Mucosa of descending colon (tissue), 3 donors: ENCODE measurements around the gene LAMA5. TPM values are rescaled to one million over a fixed set of nuclear protein-coding genes. Genes with fewer than 3 reads are reported as not detected.
"Not testable (repeated sequence)": the region's sequence is repeated elsewhere in the genome, so short reads cannot be mapped to it uniquely, and the experiment has no call there.

Source experiments
- ATAC-seq: fragments of 200-7000 bp; cut with Tn5 transposase; one replicate; pipeline ENCODE4 v1.9.1; 2020; ENCODE audit warnings: mild to moderate bottlenecking, moderate library complexity
- DNase-seq, 3 donors: peaks; one replicate each; pipeline ENCODE4 v3.0.0-alpha.2; 2020
- H3K36me3 ChIP-seq: fragments of 200-600 bp; one replicate; pipeline ENCODE4 v1.8.0; 2021; ENCODE audit warnings: low read depth, mild to moderate bottlenecking
- H3K4me1 ChIP-seq: fragments of 200-600 bp; one replicate; pipeline ENCODE4 v1.8.0; 2021; ENCODE audit warnings: low read depth, mild to moderate bottlenecking
- H3K4me3 ChIP-seq: fragments of 200-600 bp; one replicate; pipeline ENCODE4 v1.8.0; 2021; ENCODE audit warnings: mild to moderate bottlenecking
- H3K9me3 ChIP-seq: fragments of 200-600 bp; one replicate; pipeline ENCODE4 v1.8.0; 2021; ENCODE audit warnings: mild to moderate bottlenecking
- CTCF ChIP-seq: fragments of 200-600 bp; IDR thresholded peaks from one replicate; pipeline ENCODE4 v1.8.0; 2022; ENCODE audit warnings: antibody characterized with exemption, mild to moderate bottlenecking
- intact Hi-C, 2 donors: fragments of 100-400 bp; cut with DNase I in 1 of 2; cut with micrococcal nuclease in 1 of 2; formaldehyde crosslinking; loops; one replicate each; pipeline versions ENCODE4 v1.11.0 to v1.11.1; 2022; cut with DNase I, micrococcal nuclease
- total RNA-seq, 3 donors: library from RNA; stranded (reverse); fragmentation: NEBNext Ultra II Directional in 2 of 3; extraction: Animal tissue kit (Norgen Biotek cat#: 25700) in 2 of 3; gene quantifications; one replicate each; pipeline versions ENCODE4 v1.2.1 to v1.2.4, GENCODE V29; 2021 to 2023
- donor health status: DM: no; HTN: no; CAD: no; lungs with moderate emphysema.
- donor health status: DM: no; HTN: no; CAD: no.
- donor health status: DM: no; HTN: yes; CAD: no.

LAMA5 gene
- total RNA-seq, 3 donors from 2014 or later: 21.8 to 335 (median 40.7) TPM

- Histone ChIP-seq H3K4me3 (no peak overlapping the region), H3K4me1 (peaks cover 3% of the 10 kb centered on the region), H3K9me3 (no peaks in the 10 kb centered on the region), H3K36me3 (no peaks in the 10 kb centered on the region)
- intact Hi-C loops: no loop called here
- DNase-seq (no peak), ATAC-seq (peak; percentile 53)
- no peak for TF ChIP-seq CTCF
Measured at GRCh38 chr20:62376112-62377063, 9.3 kb upstream of the LAMA5 start.

GRCh38 chr20:62374331-62375152 is 7.4 kb upstream of the LAMA5 start:
- Histone ChIP-seq H3K4me3 (no peak overlapping the region), H3K9me3 (no peaks in the 10 kb centered on the region), H3K36me3 (no peaks in the 10 kb centered on the region), H3K4me1 (peaks cover 3% of the 10 kb centered on the region)
- intact Hi-C loops: no loop called here
- no peak for TF ChIP-seq CTCF
- ATAC-seq (no peak), DNase-seq (no peak)

- intact Hi-C loops, H3K9me3 ChIP-seq, H3K4me1 ChIP-seq: not testable (repeated sequence)
Measured at GRCh38 chr20:62373631-62374179, 6.6 kb upstream of the LAMA5 start.

GRCh38 chr20:62372042-62372993 is 5.2 kb upstream of the LAMA5 start:
- ATAC-seq: no peak
- H3K36me3 ChIP-seq: no peaks in the 10 kb centered on the region
- H3K4me3 ChIP-seq: no peak overlapping the region
- no peak for DNase-seq
- H3K9me3 ChIP-seq: no peaks in the 10 kb centered on the region
- no peak for TF ChIP-seq CTCF
- intact Hi-C loops: no loop called here
- H3K4me1 ChIP-seq: peaks cover 21% of the 10 kb centered on the region

More at GRCh38 chr20:62373631-62374179, 6.6 kb upstream of the LAMA5 start:
- not testable (repeated sequence) for H3K4me3 ChIP-seq, ATAC-seq, DNase-seq, H3K36me3 ChIP-seq

- Histone ChIP-seq H3K4me1 (peaks cover 23% of the 10 kb centered on the region), H3K4me3 (no peak overlapping the region), H3K9me3 (no peaks in the 10 kb centered on the region), H3K36me3 (no peaks in the 10 kb centered on the region)
- ATAC-seq (no peak), DNase-seq (no peak)
- TF ChIP-seq CTCF: no peak
- intact Hi-C loops: no loop called here
Measured at GRCh38 chr20:62371588-62372041, 4.5 kb upstream of the LAMA5 start.
